DND-41 (cell line): ENCODE results near the gene ADRA1B.

Source experiments
- ATAC-seq: fragments of 200-7000 bp; cut with Tn5 transposase; 3 replicates; pipeline ENCODE4 v1.9.1; 2021; ENCODE audit warnings: low read depth; ENCODE audit not compliant: insufficient read depth
- DNase-seq: peaks from one replicate; pipeline ENCODE4 v3.0.0-alpha.2; 2020
- H2AFZ ChIP-seq: 2 replicates; pipeline ENCODE4 v1.6.0; 2012; ENCODE audit warnings: low read depth, low read length
- H3K27ac ChIP-seq: 2 replicates; pipeline ENCODE4 v1.5.1; 2012; ENCODE audit warnings: low read length, inconsistent platforms
- H3K27me3 ChIP-seq: fragments of 200-600 bp; sonication (generic); 2 replicates; pipeline ENCODE4 v1.6.0; 2012; ENCODE audit warnings: low read length, mild to moderate bottlenecking, inconsistent platforms; ENCODE audit not compliant: insufficient read depth, poor library complexity
- H3K36me3 ChIP-seq: 2 replicates; pipeline ENCODE4 v1.5.1; 2012; ENCODE audit warnings: low read length, inconsistent platforms; ENCODE audit not compliant: insufficient read depth
- H3K4me1 ChIP-seq: 2 replicates; pipeline ENCODE4 v1.5.1; 2012; ENCODE audit warnings: mild to moderate bottlenecking, low read length; ENCODE audit not compliant: insufficient read depth
- H3K4me2 ChIP-seq: 2 replicates; pipeline ENCODE4 v1.6.0; 2012; ENCODE audit warnings: mild to moderate bottlenecking, moderate library complexity, low read length, inconsistent platforms; ENCODE audit not compliant: insufficient read depth
- H3K4me3 ChIP-seq, 2 experiments: fragments of 200-600 bp in 1 of 2; shearing (Covaris generic) in 1 of 2; 2 replicates each; pipeline ENCODE4 v1.5.1; 2012 to 2016; ENCODE audit warnings: inconsistent platforms in 2 of 2, low read length in 2 of 2, mild to moderate bottlenecking in 2 of 2, low read depth in 1 of 2, moderate library complexity in 1 of 2
- H3K79me2 ChIP-seq: 2 replicates; pipeline ENCODE4 v1.6.0; 2012; ENCODE audit warnings: low read length, inconsistent platforms; ENCODE audit not compliant: insufficient read depth
- H3K9ac ChIP-seq: 2 replicates; pipeline ENCODE4 v1.6.0; 2012; ENCODE audit warnings: low read depth, mild to moderate bottlenecking, inconsistent platforms, low read length, moderate library complexity
- H3K9me3 ChIP-seq: 2 replicates; pipeline ENCODE4 v1.5.1; 2012; ENCODE audit warnings: low read length, moderate library complexity, mild to moderate bottlenecking, inconsistent platforms; ENCODE audit not compliant: insufficient read depth, severe bottlenecking
- H4K20me1 ChIP-seq: 2 replicates; pipeline ENCODE4 v1.6.0; 2012; ENCODE audit warnings: low read length; ENCODE audit not compliant: insufficient read depth
- CTCF ChIP-seq: IDR thresholded peaks from 2 replicates; pipeline ENCODE4 v1.5.1; 2012; ENCODE audit warnings: borderline replicate concordance, low read length, moderate library complexity, mild to moderate bottlenecking; ENCODE audit not compliant: poor library complexity, severe bottlenecking; ENCODE audit errors: extremely low read depth
- EZH2 ChIP-seq: IDR thresholded peaks from 3 replicates; pipeline ENCODE4 v1.6.1; 2012; ENCODE audit warnings: borderline replicate concordance, low read depth, mild to moderate bottlenecking, moderate library complexity, low read length, inconsistent platforms; ENCODE audit not compliant: severe bottlenecking

ADRA1B gene

DNA sequence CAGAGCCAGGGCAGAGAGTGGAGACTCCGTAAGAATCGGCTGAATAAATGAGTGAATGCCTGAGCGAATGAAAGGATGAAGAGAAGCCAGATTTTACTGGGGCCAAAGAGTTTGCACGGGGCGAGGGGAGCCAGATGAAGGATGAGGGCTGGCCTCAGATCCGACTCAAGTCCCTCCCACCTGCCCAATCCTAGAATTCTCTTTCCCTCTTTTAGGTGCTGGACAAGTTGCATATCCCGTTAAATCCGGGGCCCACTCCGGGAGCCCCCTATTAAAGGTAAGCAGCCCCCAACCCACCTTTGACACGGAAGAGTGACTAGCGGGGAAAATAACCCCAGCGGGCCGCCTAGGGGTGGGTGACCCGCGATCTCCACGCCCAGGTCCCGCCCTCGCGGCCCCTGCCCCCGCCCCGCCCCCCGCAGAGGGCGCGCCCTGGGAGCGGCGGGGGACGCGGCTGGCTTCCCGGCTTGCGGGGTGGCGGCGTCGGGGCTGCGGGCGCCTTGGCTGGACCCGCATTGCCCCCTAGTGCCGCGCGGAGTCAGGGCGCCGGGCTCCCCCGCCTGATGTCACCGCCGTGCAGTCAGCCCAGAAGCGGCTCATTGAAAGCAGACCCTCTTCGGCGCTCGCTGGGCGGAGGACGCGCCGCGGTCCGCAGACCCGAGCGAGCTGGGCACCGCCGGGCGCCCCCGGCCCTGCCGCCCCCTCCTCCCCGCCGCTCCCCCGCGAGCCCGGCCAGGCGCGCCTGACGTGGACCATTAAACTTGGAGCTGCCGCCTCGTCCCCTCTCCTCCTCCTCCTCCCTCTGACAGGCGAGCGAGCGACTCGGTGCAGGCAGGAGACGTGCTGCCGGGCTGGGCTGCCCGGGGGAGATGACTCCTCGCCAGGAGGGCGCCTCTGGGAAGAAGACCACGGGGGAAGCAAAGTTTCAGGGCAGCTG lies at the start of gene ADRA1B:
Gene ADRA1B, plus strand, starts transcription at position 579 of the 937 bp plus-strand sequence. CDS start 424 bp downstream, outside the sequence.
- Histone ChIP-seq H3K36me3 (no peaks in the 10 kb centered on the region), H3K4me2 (no peak within 1 kb of the TSS), H3K4me1 (no peaks in the 10 kb centered on the region), H3K9ac (no peak within 1 kb of the TSS), H3K27ac (no peak within 1 kb of the TSS), H3K4me3 (no peak within 1 kb of the TSS), H3K27me3 (peaks cover 5% of the 10 kb centered on the region), H2AFZ (no peak within 1 kb of the TSS), H3K9me3 (no peaks in the 10 kb centered on the region), H4K20me1 (no peaks in the 10 kb centered on the region), H3K79me2 (no peaks in the 10 kb centered on the region)
- no peak for DNase-seq
- TF ChIP-seq CTCF, result no peak
- TF ChIP-seq EZH2, result no peak
- no peak for ATAC-seq

DNA sequence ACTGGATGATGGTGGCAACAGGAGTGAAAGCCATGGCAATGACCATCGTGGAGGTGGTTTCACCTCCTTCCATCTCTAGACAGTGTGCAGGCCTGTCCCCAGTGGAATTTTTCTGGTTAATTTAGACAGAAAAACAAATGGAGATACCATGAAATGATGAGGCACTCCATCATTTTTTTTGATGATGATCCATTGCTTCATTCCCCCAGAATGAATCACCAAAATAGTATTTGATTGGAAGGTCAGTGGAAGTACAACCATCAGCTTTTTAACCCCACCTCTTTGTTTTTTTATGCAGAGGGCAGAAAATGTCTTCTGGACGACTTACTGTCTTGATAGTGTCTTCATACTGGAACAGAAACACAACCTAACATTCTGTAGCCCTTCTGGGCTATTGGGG lies 42.6 kb upstream of the ADRA1B start:
- no peak overlapping the region for H3K9ac ChIP-seq
- TF ChIP-seq EZH2 (no peak), CTCF (no peak)
- no peaks in the 10 kb centered on the region for H3K9me3 ChIP-seq
- peaks cover 3% of the 10 kb centered on the region for H3K27me3 ChIP-seq
- H3K79me2 ChIP-seq, result no peaks in the 10 kb centered on the region
- H3K36me3 ChIP-seq, result no peaks in the 10 kb centered on the region
- H2AFZ ChIP-seq, result no peak overlapping the region
- no peaks in the 10 kb centered on the region for H3K4me1 ChIP-seq
- DNase-seq (no peak), ATAC-seq (no peak)
- no peak overlapping the region for H3K4me2 ChIP-seq
- H3K27ac ChIP-seq, result no peak overlapping the region
- no peaks in the 10 kb centered on the region for H4K20me1 ChIP-seq
- no peak overlapping the region for H3K4me3 ChIP-seq

DNA sequence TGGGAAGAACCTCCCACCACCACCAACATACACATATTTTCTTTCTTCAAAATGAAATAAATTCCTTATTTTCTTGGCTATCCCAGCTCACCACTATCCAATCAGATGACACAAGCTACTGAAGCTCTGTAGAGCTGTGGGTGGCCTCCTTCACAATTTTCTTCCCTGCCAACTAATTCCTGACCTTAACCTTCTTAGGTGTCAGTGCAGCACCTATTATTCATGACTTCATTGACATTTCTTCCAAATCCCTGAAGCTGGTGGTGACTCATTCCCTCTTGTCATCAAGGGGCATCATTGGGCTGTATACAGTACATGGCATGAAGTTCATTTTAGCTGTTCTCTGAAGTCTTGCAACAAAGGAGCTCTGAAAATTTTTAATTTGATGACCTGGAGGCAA lies 42.0 kb upstream of the ADRA1B start:
- no peak overlapping the region for H2AFZ ChIP-seq
- H3K9me3 ChIP-seq, result no peaks in the 10 kb centered on the region
- TF ChIP-seq CTCF, result no peak
- no peak for TF ChIP-seq EZH2
- no peaks in the 10 kb centered on the region for H4K20me1 ChIP-seq
- H3K4me3 ChIP-seq, result no peak overlapping the region
- H3K4me1 ChIP-seq, result no peaks in the 10 kb centered on the region
- no peaks in the 10 kb centered on the region for H3K79me2 ChIP-seq
- DNase-seq (no peak), ATAC-seq (no peak)
- no peaks in the 10 kb centered on the region for H3K36me3 ChIP-seq
- H3K4me2 ChIP-seq, result no peak overlapping the region
- H3K9ac ChIP-seq, result no peak overlapping the region
- no peak overlapping the region for H3K27ac ChIP-seq
- H3K27me3 ChIP-seq, result peaks cover 3% of the 10 kb centered on the region
